Kidney (tissue), 14 donors: ENCODE data around the gene ITPR2. TPM values are rescaled to one million over a fixed set of nuclear protein-coding genes. Genes with fewer than 3 reads are reported as not detected.

ENCODE experiments used
- DNase-seq, 5 donors: peaks; one replicate each; pipeline ENCODE4 v3.0.0-alpha.2; 2013 to 2020
- FAIRE-seq: peaks from 2 replicates; lab custom pipeline; 2012; peaks lifted over from hg19 to GRCh38; lab: Jason Lieb, UNC
- H3K27ac ChIP-seq, 2 donors: one replicate each; pipeline ENCODE4 v1.7.0; 2013; ENCODE audit warnings: low read depth in 2 of 2, low read length in 2 of 2, inconsistent platforms in 1 of 2
- H3K27me3 ChIP-seq: one replicate; pipeline ENCODE4 v1.7.1; 2013; ENCODE audit warnings: low read length, inconsistent platforms; ENCODE audit not compliant: control insufficient read depth, insufficient read depth
- H3K36me3 ChIP-seq, 3 donors: one replicate each; pipeline versions ENCODE4 v1.7.0 to v1.7.1; 2013; ENCODE audit warnings: low read length in 3 of 3, control low read depth in 1 of 3, inconsistent platforms in 1 of 3; ENCODE audit not compliant: insufficient read depth in 3 of 3, control insufficient read depth in 2 of 3
- H3K4me1 ChIP-seq, 3 donors: one replicate each; pipeline versions ENCODE4 v1.7.0 to v1.7.1; 2013; ENCODE audit warnings: low read length in 3 of 3, inconsistent platforms in 1 of 3, low read depth in 1 of 3; ENCODE audit not compliant: control insufficient read depth in 2 of 3, insufficient read depth in 2 of 3
- H3K4me3 ChIP-seq, 3 donors: one replicate each; pipeline versions ENCODE4 v1.7.0 to v1.8.1; 2013; ENCODE audit warnings: low read length in 3 of 3, control low read depth in 1 of 3, inconsistent platforms in 1 of 3
- H3K9ac ChIP-seq, 3 donors: one replicate each; pipeline versions ENCODE4 v1.7.0 to v1.7.1; 2013; ENCODE audit warnings: low read length in 3 of 3, control low read depth in 1 of 3, inconsistent platforms in 1 of 3
- H3K9me3 ChIP-seq, 3 donors: one replicate each; pipeline versions ENCODE4 v1.7.0 to v1.7.1; 2013; ENCODE audit warnings: low read length in 3 of 3, control low read depth in 1 of 3, inconsistent platforms in 1 of 3; ENCODE audit not compliant: control insufficient read depth in 2 of 3, insufficient read depth in 1 of 3
- CTCF ChIP-seq: IDR thresholded peaks from 3 replicates; pipeline ENCODE4 v1.5.1; 2012; ENCODE audit warnings: mild to moderate bottlenecking, moderate library complexity, borderline replicate concordance; ENCODE audit not compliant: insufficient read depth; ENCODE audit errors: extremely low read depth
- intact Hi-C: fragments of 100-400 bp; cut with DNase I; formaldehyde crosslinking; loops from one replicate; pipeline ENCODE4 v1.11.1; 2022
- polyA plus RNA-seq: library from polyadenylated mRNA; stranded (reverse); fragments of 350-450 nt; fragmentation: Illumina TruSeq; extraction: RNeasy Lipid Tissue Mini Kit (QIAGEN cat#74804); gene quantifications from one replicate; pipeline ENCODE4 v1.2.3, GENCODE V29; 2014; ENCODE audit warnings: low read depth, low replicate concordance; ENCODE audit not compliant: insufficient read depth
- total RNA-seq: library from RNA; stranded (reverse); fragmentation: NEBNext Ultra II Directional; extraction: Animal tissue kit (Norgen Biotek cat#: 25700); gene quantifications from one replicate; pipeline ENCODE4 v1.2.1, GENCODE V29; 2021
- donor health status: control.
- donor health status: control.
- donor health status: control.
- donor health status: control.
- donor health status: control.
- donor health status: DM: yes; HTN: yes; CAD: no.
- donor health status: Normal renal cell carcinoma (clear cell type).

ITPR2 gene
- total and polyA plus RNA-seq, 2 donors from 2014 or later: 5.7 to 56.9 TPM

GRCh38 chr12:26843311-26843710 is 10.3 kb upstream of the ITPR2 start:
- Histone ChIP-seq H3K27ac (no peak overlapping the region), H3K9ac (no peak overlapping the region), H3K4me1 (no peaks in the 10 kb centered on the region), H3K27me3 (no peaks in the 10 kb centered on the region), H3K36me3 (no peaks in the 10 kb centered on the region), H3K9me3 (no peaks in the 10 kb centered on the region), H3K4me3 (no peak overlapping the region)
- no peak for TF ChIP-seq CTCF
- intact Hi-C loops: no loop called here
- peak in 1 of 5 donors; percentile 42 for DNase-seq
- FAIRE-seq: no peak

- Histone ChIP-seq H3K4me1 (no peaks in the 10 kb centered on the region), H3K9me3 (no peaks in the 10 kb centered on the region), H3K36me3 (no peaks in the 10 kb centered on the region), H3K4me3 (no peak overlapping the region), H3K27ac (no peak overlapping the region), H3K9ac (no peak overlapping the region), H3K27me3 (no peaks in the 10 kb centered on the region)
- intact Hi-C loops: no loop called here
- no peak for FAIRE-seq
- no peak for TF ChIP-seq CTCF
- no peak for DNase-seq
These were observed 8.1 kb upstream of the ITPR2 start for GRCh38 chr12:26841085-26841484.

- Histone ChIP-seq H3K4me3 (no peak overlapping the region), H3K9me3 (no peaks in the 10 kb centered on the region), H3K4me1 (no peaks in the 10 kb centered on the region), H3K36me3 (no peaks in the 10 kb centered on the region), H3K9ac (no peak overlapping the region), H3K27me3 (no peaks in the 10 kb centered on the region), H3K27ac (no peak overlapping the region)
- TF ChIP-seq CTCF: no peak
- FAIRE-seq (no peak), DNase-seq (no peak)
- intact Hi-C loops: no loop called here
These were observed 6.5 kb upstream of the ITPR2 start for GRCh38 chr12:26839512-26839911.

- no peaks in the 10 kb centered on the region for H3K27me3 ChIP-seq
- TF ChIP-seq CTCF: no peak
- H3K9me3 ChIP-seq: no peaks in the 10 kb centered on the region
- DNase-seq (no peak), FAIRE-seq (no peak)
- no peak overlapping the region for H3K27ac ChIP-seq
- no peaks in the 10 kb centered on the region for H3K36me3 ChIP-seq
- no peak overlapping the region for H3K9ac ChIP-seq
- no peak overlapping the region for H3K4me3 ChIP-seq
- peaks cover 0 to 2% (median 0%) of the 10 kb centered on the region in 3 donors for H3K4me1 ChIP-seq
- intact Hi-C loops: no loop called here
These were observed 6.0 kb upstream of the ITPR2 start for GRCh38 chr12:26838888-26839416.
